GM19324 (cell line): ENCODE measurements around the gene TRIM29.

ENCODE experiments used
- ATAC-seq: cut with Tn5 transposase; IDR thresholded peaks from one replicate; pipeline ENCODE4 v1.9.1; 2021; ENCODE audit warnings: mild to moderate bottlenecking, moderate library complexity; ENCODE audit not compliant: unreplicated experiment, low FRiP score

Gene TRIM29

GRCh38 chr11:120066738-120067437 lies 71.0 kb downstream of the TRIM29 start:
- no peak for ATAC-seq

GRCh38 chr11:120065876-120066275 lies 72.0 kb downstream of the TRIM29 start:
- no peak for ATAC-seq

- ATAC-seq, result no peak
Measured at GRCh38 chr11:120065176-120065575, 72.7 kb downstream of the TRIM29 start.

- ATAC-seq, result no peak
Measured at GRCh38 chr11:120064341-120064740, 73.6 kb downstream of the TRIM29 start.

GRCh38 chr11:120063686-120064340 lies 74.1 kb downstream of the TRIM29 start:
- ATAC-seq, result no peak

- no peak for ATAC-seq
Measured at GRCh38 chr11:120062561-120062930, 75.4 kb downstream of the TRIM29 start.

GRCh38 chr11:120061761-120062560 lies 76.0 kb downstream of the TRIM29 start:
- no peak for ATAC-seq
